NCI-H2196 treated with DMSO at 0.1 percent for 48 hours (cell line): Measurements from ENCODE around the gene KCNC1.

ENCODE experiments used
- DNase-seq: peaks from one replicate; lab custom pipeline; 2025; ENCODE audit not compliant: unreplicated experiment; lab: John Stamatoyannopoulos, UW

Gene KCNC1

GRCh38 chr11:17736930-17737817 lies 2.6 kb downstream of the KCNC1 start:
- no peak for DNase-seq

- no peak for DNase-seq
These were observed 3.8 kb downstream of the KCNC1 start for GRCh38 chr11:17738151-17738973.

GRCh38 chr11:17739945-17740338 lies 5.4 kb downstream of the KCNC1 start:
- no peak for DNase-seq

- no peak for DNase-seq
These were observed 6.2 kb downstream of the KCNC1 start for GRCh38 chr11:17740649-17741235.

GRCh38 chr11:17741487-17741886 lies 6.9 kb downstream of the KCNC1 start:
- DNase-seq: no peak

GRCh38 chr11:17742019-17742418 lies 7.4 kb downstream of the KCNC1 start:
- DNase-seq: no peak

GRCh38 chr11:17743026-17743807 lies 8.6 kb downstream of the KCNC1 start:
- no peak for DNase-seq

GRCh38 chr11:17743808-17744119 lies 9.2 kb downstream of the KCNC1 start:
- DNase-seq: no peak

GRCh38 chr11:17744151-17744940 lies 9.8 kb downstream of the KCNC1 start:
- DNase-seq: no peak

- DNase-seq: no peak
These were observed 10.6 kb downstream of the KCNC1 start for GRCh38 chr11:17745023-17745772.

GRCh38 chr11:17746096-17746495 lies 11.5 kb downstream of the KCNC1 start:
- DNase-seq: no peak

GRCh38 chr11:17747131-17747955 lies 12.8 kb downstream of the KCNC1 start:
- DNase-seq: no peak

- no peak for DNase-seq
These were observed 13.5 kb downstream of the KCNC1 start for GRCh38 chr11:17748044-17748443.

GRCh38 chr11:17748761-17749721 lies 14.5 kb downstream of the KCNC1 start:
- DNase-seq: no peak

- DNase-seq: no peak
These were observed 15.6 kb downstream of the KCNC1 start for GRCh38 chr11:17750013-17750800.

- DNase-seq: no peak
These were observed 16.2 kb downstream of the KCNC1 start for GRCh38 chr11:17750801-17751165.

- DNase-seq: no peak
These were observed 17.0 kb downstream of the KCNC1 start for GRCh38 chr11:17751558-17751957.
